Measurements from ENCODE around the gene AMZ2.

DNA sequence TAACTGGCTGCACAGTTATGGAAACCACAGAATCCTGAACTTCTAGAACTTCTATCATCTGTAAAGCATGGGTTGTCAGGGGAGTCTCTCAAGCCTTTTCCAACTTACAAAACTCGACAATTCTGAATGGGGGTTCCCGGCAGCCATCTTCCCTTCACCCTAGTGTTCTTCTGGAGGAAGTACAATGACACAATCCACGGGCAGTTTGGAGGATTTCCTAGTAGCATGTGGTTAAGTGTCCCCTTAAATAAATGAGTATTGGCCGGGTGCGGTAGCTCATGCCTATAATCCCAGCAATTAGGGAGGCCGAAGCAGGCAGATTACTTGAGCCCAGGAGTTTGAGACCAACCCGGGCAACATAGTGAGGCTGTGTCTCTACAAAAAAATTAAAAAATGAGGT is 41.0 kb downstream of the AMZ2 start:
- TF ChIP-seq, protein P1, sequence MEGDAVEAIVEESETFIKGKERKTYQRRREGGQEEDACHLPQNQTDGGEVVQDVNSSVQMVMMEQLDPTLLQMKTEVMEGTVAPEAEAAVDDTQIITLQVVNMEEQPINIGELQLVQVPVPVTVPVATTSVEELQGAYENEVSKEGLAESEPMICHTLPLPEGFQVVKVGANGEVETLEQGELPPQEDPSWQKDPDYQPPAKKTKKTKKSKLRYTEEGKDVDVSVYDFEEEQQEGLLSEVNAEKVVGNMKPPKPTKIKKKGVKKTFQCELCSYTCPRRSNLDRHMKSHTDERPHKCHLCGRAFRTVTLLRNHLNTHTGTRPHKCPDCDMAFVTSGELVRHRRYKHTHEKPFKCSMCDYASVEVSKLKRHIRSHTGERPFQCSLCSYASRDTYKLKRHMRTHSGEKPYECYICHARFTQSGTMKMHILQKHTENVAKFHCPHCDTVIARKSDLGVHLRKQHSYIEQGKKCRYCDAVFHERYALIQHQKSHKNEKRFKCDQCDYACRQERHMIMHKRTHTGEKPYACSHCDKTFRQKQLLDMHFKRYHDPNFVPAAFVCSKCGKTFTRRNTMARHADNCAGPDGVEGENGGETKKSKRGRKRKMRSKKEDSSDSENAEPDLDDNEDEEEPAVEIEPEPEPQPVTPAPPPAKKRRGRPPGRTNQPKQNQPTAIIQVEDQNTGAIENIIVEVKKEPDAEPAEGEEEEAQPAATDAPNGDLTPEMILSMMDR (conservative IDR thresholded peaks at IDR 0.05), result no peak
- TF ChIP-seq ZFX (IDR thresholded peaks at IDR 0.05), result no peak
